Nephron (organoid): ENCODE measurements around the gene ODC1.

ENCODE experiments used
- H3K27ac Mint-ChIP-seq, 3 experiments: 2 replicates each; pipeline ENCODE4 v1.8.0; 2020; ENCODE audit warnings: mixed read lengths in 3 of 3, mild to moderate bottlenecking in 2 of 3, moderate library complexity in 1 of 3
- H3K27me3 Mint-ChIP-seq: 2 replicates; pipeline ENCODE4 v1.8.0; 2021; ENCODE audit warnings: low read depth, mild to moderate bottlenecking, moderate library complexity, mixed read lengths
- H3K36me3 Mint-ChIP-seq: 2 replicates; pipeline ENCODE4 v1.8.0; 2020; ENCODE audit warnings: low read depth, mixed read lengths
- H3K4me1 Mint-ChIP-seq: 2 replicates; pipeline ENCODE4 v1.8.0; 2020; ENCODE audit warnings: mixed read lengths
- H3K4me3 Mint-ChIP-seq, 3 experiments: 2 replicates each; pipeline ENCODE4 v1.8.0; 2020; ENCODE audit warnings: mild to moderate bottlenecking in 3 of 3, mixed read lengths in 3 of 3, moderate library complexity in 2 of 3
- H3K9me3 Mint-ChIP-seq: 2 replicates; pipeline ENCODE4 v1.8.0; 2020; ENCODE audit warnings: mixed read lengths
- CTCF ChIP-seq, 3 experiments: fragments of 200-600 bp; sonication (generic); IDR thresholded peaks; one replicate each; pipeline ENCODE4 v1.5.0; 2021; ENCODE audit warnings: antibody characterized with exemption in 3 of 3; ENCODE audit not compliant: unreplicated experiment in 3 of 3

ODC1 gene

GRCh38 chr2:10447895-10448575 is at the start of gene ODC1:
ODC1 (minus strand) TSS chr2:10448327; CDS start chr2:10445032, 3,295 bp downstream.
- peak within 1 kb of the TSS; percentile 84 to 92 (median 91) for H3K4me3 Mint-ChIP-seq
- H3K4me1 Mint-ChIP-seq, result peaks cover 22% of the 10 kb centered on the region
- peaks cover 21% of the 10 kb centered on the region for H3K36me3 Mint-ChIP-seq
- H3K9me3 Mint-ChIP-seq, result no peaks in the 10 kb centered on the region
- TF ChIP-seq CTCF (IDR thresholded peaks at IDR 0.05; ENCODE audit: unreplicated experiment in 3 of 3), result no peak
- H3K27me3 Mint-ChIP-seq, result peaks cover 10% of the 10 kb centered on the region
- peak within 1 kb of the TSS; percentile 75 to 91 (median 81) for H3K27ac Mint-ChIP-seq

GRCh38 chr2:10497797-10498251 is 49.7 kb upstream of the ODC1 start:
- no peaks in the 10 kb centered on the region for H3K9me3 Mint-ChIP-seq
- H3K4me3 Mint-ChIP-seq, result peak overlapping the region in 1 of 3 experiments; percentile 14
- H3K27ac Mint-ChIP-seq, result peak overlapping the region in 2 of 3 experiments; percentile 21 to 51
- H3K27me3 Mint-ChIP-seq, result peaks cover 38% of the 10 kb centered on the region
- H3K4me1 Mint-ChIP-seq, result peaks cover 23% of the 10 kb centered on the region
- no peak for TF ChIP-seq CTCF (IDR thresholded peaks at IDR 0.05; ENCODE audit: unreplicated experiment in 3 of 3)
- H3K36me3 Mint-ChIP-seq, result no peaks in the 10 kb centered on the region

GRCh38 chr2:10495988-10496313 is 47.8 kb upstream of the ODC1 start:
- Mint-ChIP-seq H3K9me3 (peaks cover 6% of the 10 kb centered on the region), H3K27ac (no peak overlapping the region), H3K4me3 (no peak overlapping the region), H3K36me3 (peaks cover 1% of the 10 kb centered on the region), H3K4me1 (peaks cover 12% of the 10 kb centered on the region), H3K27me3 (peaks cover 38% of the 10 kb centered on the region)
- TF ChIP-seq CTCF (IDR thresholded peaks at IDR 0.05; ENCODE audit: unreplicated experiment in 3 of 3), result no peak

GRCh38 chr2:10495311-10495987 is 47.3 kb upstream of the ODC1 start:
- Mint-ChIP-seq H3K27me3 (peaks cover 38% of the 10 kb centered on the region), H3K9me3 (peaks cover 8% of the 10 kb centered on the region), H3K4me3 (no peak overlapping the region), H3K36me3 (peaks cover 3% of the 10 kb centered on the region), H3K4me1 (peaks cover 12% of the 10 kb centered on the region), H3K27ac (no peak overlapping the region)
- no peak for TF ChIP-seq CTCF (IDR thresholded peaks at IDR 0.05; ENCODE audit: unreplicated experiment in 3 of 3)

GRCh38 chr2:10494351-10495066 is 46.4 kb upstream of the ODC1 start:
- no peak overlapping the region for H3K4me3 Mint-ChIP-seq
- peaks cover 8% of the 10 kb centered on the region for H3K9me3 Mint-ChIP-seq
- H3K27ac Mint-ChIP-seq, result no peak overlapping the region
- peaks cover 12% of the 10 kb centered on the region for H3K4me1 Mint-ChIP-seq
- peaks cover 39% of the 10 kb centered on the region for H3K27me3 Mint-ChIP-seq
- no peak for TF ChIP-seq CTCF (IDR thresholded peaks at IDR 0.05; ENCODE audit: unreplicated experiment in 3 of 3)
- H3K36me3 Mint-ChIP-seq, result peaks cover 3% of the 10 kb centered on the region
